ENCODE measurements around the gene CDK5RAP3. TPM values are rescaled to one million over a fixed set of nuclear protein-coding genes. Genes with fewer than 3 reads are reported as not detected.
"Not testable (repeated sequence)": the region's sequence is repeated elsewhere in the genome, so short reads cannot be mapped to it uniquely, and the experiment has no call there.

Gene CDK5RAP3
- total RNA-seq, 1 donor from 2014 or later, result 62.8 TPM

GRCh38 chr17:47999582-47999981 is 28.7 kb downstream of the CDK5RAP3 start:
- Mint-ChIP-seq H3K27ac (ENCODE audit: unreplicated experiment) (peak overlapping the region; percentile 38), H3K36me3 (ENCODE audit: low read depth, unreplicated experiment) (no peaks in the 10 kb centered on the region), H3K9me3 (ENCODE audit: unreplicated experiment) (no peaks in the 10 kb centered on the region), H3K4me1 (ENCODE audit: low read depth, unreplicated experiment) (peaks cover 27% of the 10 kb centered on the region), H3K27me3 (ENCODE audit: low read depth, unreplicated experiment) (no peaks in the 10 kb centered on the region), H3K4me3 (ENCODE audit: unreplicated experiment) (no peak overlapping the region)
- H3K36me3 ChIP-seq (ENCODE audit: insufficient read depth, low read length), result no peaks in the 10 kb centered on the region
- H3K4me1 ChIP-seq (ENCODE audit: insufficient read depth, low read length), result peaks cover 25% of the 10 kb centered on the region
- H2AFZ ChIP-seq (ENCODE audit: low read depth, low read length), result no peak overlapping the region
- no peaks in the 10 kb centered on the region for H4K20me1 ChIP-seq (ENCODE audit: insufficient read depth, low read length)
- H3K27me3 ChIP-seq (ENCODE audit: insufficient read depth, low read length), result no peaks in the 10 kb centered on the region
- H3K9ac ChIP-seq (ENCODE audit: low read length), result no peak overlapping the region
- H3K4me3 ChIP-seq (ENCODE audit: insufficient read depth, low read depth, low read length), result no peak overlapping the region
- no peak overlapping the region for H3K27ac ChIP-seq (ENCODE audit: low read depth, low read length)
- H3K9me3 ChIP-seq (ENCODE audit: insufficient read depth, low read depth, low read length), result no peaks in the 10 kb centered on the region
- no peak overlapping the region for H3K4me2 ChIP-seq (ENCODE audit: low read length)
- DNase-seq (ENCODE audit: low read depth), result peak; percentile 66
- no peak for FAIRE-seq
- TF ChIP-seq CTCF (IDR thresholded peaks at IDR 0.05; ENCODE audit: insufficient read depth, low read depth, low read length) (no peak), EZH2 (IDR thresholded peaks at IDR 0.05; ENCODE audit: insufficient read depth, low read length) (no peak)
- no peaks in the 10 kb centered on the region for H3K79me2 ChIP-seq (ENCODE audit: insufficient read depth, low read length)

- H3K4me1 ChIP-seq (ENCODE audit: insufficient read depth, low read length), result peaks cover 34% of the 10 kb centered on the region
These were observed 30.3 kb downstream of the CDK5RAP3 start for GRCh38 chr17:48001197-48001596.

GRCh38 chr17:48001657-48002056 is 30.7 kb downstream of the CDK5RAP3 start:
- not testable (repeated sequence) for H3K27me3 ChIP-seq (ENCODE audit: insufficient read depth, low read length); H3K9me3 Mint-ChIP-seq (ENCODE audit: unreplicated experiment); H3K27ac Mint-ChIP-seq (ENCODE audit: unreplicated experiment); H3K9ac ChIP-seq (ENCODE audit: low read length); H2AFZ ChIP-seq (ENCODE audit: low read depth, low read length); H3K9me3 ChIP-seq (ENCODE audit: insufficient read depth, low read depth, low read length); H3K4me3 Mint-ChIP-seq (ENCODE audit: unreplicated experiment); FAIRE-seq; H3K4me2 ChIP-seq (ENCODE audit: low read length); H4K20me1 ChIP-seq (ENCODE audit: insufficient read depth, low read length); H3K4me3 ChIP-seq (ENCODE audit: insufficient read depth, low read depth, low read length); H3K27me3 Mint-ChIP-seq (ENCODE audit: low read depth, unreplicated experiment); H3K36me3 ChIP-seq (ENCODE audit: insufficient read depth, low read length); H3K36me3 Mint-ChIP-seq (ENCODE audit: low read depth, unreplicated experiment); DNase-seq (ENCODE audit: low read depth); H3K79me2 ChIP-seq (ENCODE audit: insufficient read depth, low read length)
- peaks cover 34% of the 10 kb centered on the region for H3K4me1 ChIP-seq (ENCODE audit: insufficient read depth, low read length)
- peak overlapping the region; percentile 95 for H3K27ac ChIP-seq (ENCODE audit: low read depth, low read length)
- peaks cover 34% of the 10 kb centered on the region for H3K4me1 Mint-ChIP-seq (ENCODE audit: low read depth, unreplicated experiment)

More at GRCh38 chr17:48001197-48001596, 30.3 kb downstream of the CDK5RAP3 start:
- DNase-seq (ENCODE audit: low read depth), result peak; percentile 22
- peak overlapping the region; percentile 95 for H3K27ac ChIP-seq (ENCODE audit: low read depth, low read length)
- no peaks in the 10 kb centered on the region for H3K79me2 ChIP-seq (ENCODE audit: insufficient read depth, low read length)
- Mint-ChIP-seq H3K9me3 (ENCODE audit: unreplicated experiment) (no peaks in the 10 kb centered on the region), H3K4me3 (ENCODE audit: unreplicated experiment) (no peak overlapping the region), H3K36me3 (ENCODE audit: low read depth, unreplicated experiment) (no peaks in the 10 kb centered on the region), H3K27ac (ENCODE audit: unreplicated experiment) (no peak overlapping the region), H3K4me1 (ENCODE audit: low read depth, unreplicated experiment) (peaks cover 34% of the 10 kb centered on the region), H3K27me3 (ENCODE audit: low read depth, unreplicated experiment) (no peaks in the 10 kb centered on the region)
- no peak overlapping the region for H3K9ac ChIP-seq (ENCODE audit: low read length)
- H2AFZ ChIP-seq (ENCODE audit: low read depth, low read length), result no peak overlapping the region
- H3K9me3 ChIP-seq (ENCODE audit: insufficient read depth, low read depth, low read length), result no peaks in the 10 kb centered on the region
- TF ChIP-seq CTCF (IDR thresholded peaks at IDR 0.05; ENCODE audit: insufficient read depth, low read depth, low read length) (no peak), EZH2 (IDR thresholded peaks at IDR 0.05; ENCODE audit: insufficient read depth, low read length) (no peak)
- no peaks in the 10 kb centered on the region for H4K20me1 ChIP-seq (ENCODE audit: insufficient read depth, low read length)
- no peaks in the 10 kb centered on the region for H3K36me3 ChIP-seq (ENCODE audit: insufficient read depth, low read length)
- FAIRE-seq, result no peak
- H3K27me3 ChIP-seq (ENCODE audit: insufficient read depth, low read length), result no peaks in the 10 kb centered on the region
- no peak overlapping the region for H3K4me2 ChIP-seq (ENCODE audit: low read length)
- no peak overlapping the region for H3K4me3 ChIP-seq (ENCODE audit: insufficient read depth, low read depth, low read length)
